Gastroesophageal sphincter (tissue), 4 donors: ENCODE measurements around the gene ZEB1. TPM values are rescaled to one million over a fixed set of nuclear protein-coding genes. Genes with fewer than 3 reads are reported as not detected.
"Not testable (repeated sequence)": the region's sequence is repeated elsewhere in the genome, so short reads cannot be mapped to it uniquely, and the experiment has no call there.

Source experiments
- ATAC-seq: fragments of 150-250 bp; one replicate; pipeline ENCODE4 v1.9.1; 2016; ENCODE audit warnings: mild to moderate bottlenecking, moderate library complexity
- H3K27ac ChIP-seq, 4 donors: fragments of 200-600 bp; sonication (generic) in 3 of 4; 1 replicate in 3 of 4; 2 replicates in 1 of 4; pipeline ENCODE4 v1.5.1; 2016 to 2019
- H3K27me3 ChIP-seq: fragments of 200-600 bp; sonication (generic); one replicate; pipeline ENCODE4 v1.5.1; 2019
- H3K36me3 ChIP-seq, 2 donors: fragments of 200-600 bp; sonication (generic); one replicate each; pipeline ENCODE4 v1.5.1; 2019; ENCODE audit warnings: control low read depth in 1 of 2
- H3K4me1 ChIP-seq, 3 donors: fragments of 200-600 bp; sonication (generic); 1 replicate in 2 of 3; 2 replicates in 1 of 3; pipeline ENCODE4 v1.5.1; 2016 to 2019; ENCODE audit warnings: control low read depth in 2 of 3
- H3K4me3 ChIP-seq, 2 donors: fragments of 200-600 bp; sonication (generic); one replicate each; pipeline ENCODE4 v1.5.1; 2019; ENCODE audit warnings: mild to moderate bottlenecking in 1 of 2, moderate library complexity in 1 of 2
- H3K9me3 ChIP-seq, 3 donors: fragments of 200-600 bp; sonication (generic); one replicate each; pipeline ENCODE4 v1.5.1; 2017 to 2019; ENCODE audit warnings: control low read depth in 2 of 3
- CTCF ChIP-seq, 4 experiments: fragments of 200-600 bp in 2 of 4; fragments of 450-650 bp in 2 of 4; sonication (generic) in 1 of 4; IDR thresholded peaks; one replicate each; pipeline ENCODE4 v1.5.1; 2017 to 2019; ENCODE audit warnings: antibody characterized with exemption in 4 of 4, mild to moderate bottlenecking in 2 of 4, moderate library complexity in 2 of 4
- EP300 ChIP-seq: sonication (generic); formaldehyde crosslinking; IDR thresholded peaks from one replicate; pipeline ENCODE4 v1.6.1; 2017; ENCODE audit warnings: antibody characterized with exemption, mild to moderate bottlenecking
- POLR2A ChIP-seq, 2 donors: fragments of 450-650 bp; IDR thresholded peaks; one replicate each; pipeline ENCODE4 v1.6.1; 2017; ENCODE audit warnings: antibody characterized with exemption in 2 of 2, mild to moderate bottlenecking in 2 of 2, moderate library complexity in 1 of 2
- POLR2AphosphoS5 ChIP-seq: sonication (generic); formaldehyde crosslinking; IDR thresholded peaks from one replicate; pipeline ENCODE4 v1.6.1; 2017; ENCODE audit warnings: antibody characterized with exemption
- WGBS, 2 donors: methylation state at CpG; one replicate each; pipeline ENCODE4 v1.1.5; 2018; ENCODE audit warnings: low coverage in 1 of 2; 5-methylcytosine and 5-hydroxymethylcytosine counted together
- total RNA-seq, 4 donors: library from RNA; depleted of rRNA; stranded (reverse); fragments of >200 nt; gene quantifications; one replicate each; pipeline ENCODE4 v1.1.0, GENCODE V29; 2016

Gene ZEB1
- total RNA-seq, 4 donors from 2014 or later, result 191 to 219 (median 198) TPM

GRCh38 chr10:31424473-31424872, 105.5 kb downstream of the ZEB1 start:
- Histone ChIP-seq H3K27me3 (no peaks in the 10 kb centered on the region), H3K4me3 (no peak overlapping the region), H3K9me3 (no peaks in the 10 kb centered on the region), H3K36me3 (no peaks in the 10 kb centered on the region), H3K4me1 (peaks cover 20 to 62% (median 20%) of the 10 kb centered on the region in 3 donors), H3K27ac (no peak overlapping the region)
- no peak for TF ChIP-seq CTCF (IDR thresholded peaks at IDR 0.05)
- TF ChIP-seq POLR2A (IDR thresholded peaks at IDR 0.05), result no peak
- TF ChIP-seq EP300, result no peak
- no peak for TF ChIP-seq POLR2AphosphoS5
- ATAC-seq, result no peak
- 28 to 44% methylated on average over 1 of the region's 1 CpG for WGBS, 2 donors

- Histone ChIP-seq H3K9me3 (no peaks in the 10 kb centered on the region), H3K27ac (peak overlapping the region in 3 of 4 donors; percentile 12 to 59 (median 38))
- no peak for ATAC-seq
These were observed 107.4 kb downstream of the ZEB1 start for GRCh38 chr10:31426401-31426800.

GRCh38 chr10:31427334-31427733, 108.3 kb downstream of the ZEB1 start:
- WGBS, 2 donors, result 80 to 96% methylated on average over 2 to 5 of the region's 10 CpGs
- not testable (repeated sequence) for H3K9me3 ChIP-seq, ATAC-seq, H3K36me3 ChIP-seq, H3K4me3 ChIP-seq, H3K27me3 ChIP-seq
- Histone ChIP-seq H3K4me1 (peaks cover 8 to 38% (median 19%) of the 10 kb centered on the region in 3 donors), H3K27ac (peak overlapping the region in 1 of 4 donors; percentile 2)

More at GRCh38 chr10:31426401-31426800, 107.4 kb downstream of the ZEB1 start:
- peaks cover 9 to 47% (median 19%) of the 10 kb centered on the region in 3 donors for H3K4me1 ChIP-seq
- TF ChIP-seq CTCF (IDR thresholded peaks at IDR 0.05), result no peak
- peak; percentile 11 for TF ChIP-seq POLR2AphosphoS5
- WGBS, 2 donors, result 20 to 43% methylated on average over 1 to 3 of the region's 3 CpGs
- no peaks in the 10 kb centered on the region for H3K36me3 ChIP-seq
- H3K27me3 ChIP-seq, result no peaks in the 10 kb centered on the region
- no peak overlapping the region for H3K4me3 ChIP-seq

- ATAC-seq, H3K27ac ChIP-seq, H3K9me3 ChIP-seq, H3K4me3 ChIP-seq, H3K27me3 ChIP-seq, H3K36me3 ChIP-seq: not testable (repeated sequence)
- H3K4me1 ChIP-seq, result peaks cover 8 to 35% (median 19%) of the 10 kb centered on the region in 3 donors
These were observed 109.5 kb downstream of the ZEB1 start for GRCh38 chr10:31428499-31428898.

GRCh38 chr10:31431021-31431420, 112.0 kb downstream of the ZEB1 start:
- H3K27ac ChIP-seq, result no peak overlapping the region
- no peaks in the 10 kb centered on the region for H3K36me3 ChIP-seq

GRCh38 chr10:31437959-31438358, 118.9 kb downstream of the ZEB1 start:
- Histone ChIP-seq H3K4me3 (no peak overlapping the region), H3K36me3 (no peaks in the 10 kb centered on the region), H3K27ac (no peak overlapping the region), H3K4me1 (no peaks in the 10 kb centered on the region), H3K27me3 (no peaks in the 10 kb centered on the region), H3K9me3 (no peaks in the 10 kb centered on the region)
- 83 to 94% methylated on average over 4 of the region's 4 CpGs for WGBS, 2 donors
- no peak for ATAC-seq
- TF ChIP-seq EP300 (no peak), POLR2AphosphoS5 (no peak), CTCF (IDR thresholded peaks at IDR 0.05) (no peak), POLR2A (IDR thresholded peaks at IDR 0.05) (no peak)

More at GRCh38 chr10:31431021-31431420, 112.0 kb downstream of the ZEB1 start:
- TF ChIP-seq CTCF (IDR thresholded peaks at IDR 0.05) (no peak), POLR2A (IDR thresholded peaks at IDR 0.05) (no peak)
- Histone ChIP-seq H3K4me1 (peaks cover 3 to 14% (median 9%) of the 10 kb centered on the region in 3 donors), H3K9me3 (no peaks in the 10 kb centered on the region), H3K27me3 (no peaks in the 10 kb centered on the region), H3K4me3 (no peak overlapping the region)
- no peak for ATAC-seq
